Measurements from ENCODE around the gene CCKAR. TPM values are rescaled to one million over a fixed set of nuclear protein-coding genes. Genes with fewer than 3 reads are reported as not detected.
A peak's percentile ranks its signal among the peaks of the same experiment; 100 is the strongest.

The CCKAR gene
- total and polyA plus RNA-seq, 7 experiments from 2014 or later: not detected

DNA sequence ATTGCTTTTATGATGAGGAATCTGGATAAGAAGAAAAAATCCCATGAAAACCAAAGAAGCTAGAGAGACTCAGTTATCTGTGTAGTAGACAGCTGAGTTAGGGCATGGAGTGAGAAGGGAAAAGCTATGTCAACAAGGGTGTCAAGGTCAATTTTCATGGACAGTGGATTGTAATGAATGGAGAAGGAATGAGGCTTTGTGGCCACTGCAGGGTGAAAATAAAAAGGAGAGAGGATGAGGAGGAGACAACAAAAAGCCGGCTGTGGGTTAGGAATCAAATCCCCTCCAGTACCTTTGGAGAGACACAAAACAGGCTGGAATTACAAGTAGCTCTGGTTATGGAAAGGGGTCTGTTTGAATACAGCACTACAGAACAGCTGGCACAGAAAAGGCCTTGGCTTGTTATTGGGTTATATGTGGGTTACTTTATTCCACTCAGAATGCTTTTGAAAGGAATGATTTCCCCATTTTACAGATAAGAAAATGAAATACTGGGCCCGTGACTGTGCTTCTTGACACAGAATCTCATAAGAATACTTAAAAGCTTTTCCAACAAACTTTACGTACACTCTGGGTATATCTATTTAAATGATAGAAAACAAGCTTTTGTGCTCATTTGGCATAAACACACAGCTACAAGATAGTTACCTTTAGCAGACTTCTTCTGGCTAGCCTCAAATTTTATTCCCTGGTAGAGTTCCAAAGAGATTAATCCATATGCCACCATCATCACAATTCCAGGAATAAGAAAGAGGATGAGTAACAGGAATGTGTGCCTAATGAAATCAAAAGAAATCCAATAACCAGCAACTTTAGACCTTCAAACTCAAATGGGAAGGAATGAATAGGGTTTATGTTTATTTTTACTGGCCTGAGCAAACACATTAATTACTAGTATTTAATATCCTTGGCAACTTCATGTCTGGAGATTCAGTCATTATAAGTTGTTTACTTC, 7.5 kb downstream of the CCKAR start:
- no peak for DNase-seq
- intact Hi-C loops (cut with micrococcal nuclease): no loop called here
- no peaks in the 10 kb centered on the region for H3K36me3 ChIP-seq (ENCODE audit: control insufficient read depth in 2 of 3, insufficient read depth in 3 of 3, low read length in 3 of 3)
- Mint-ChIP-seq H3K4me3 (no peak overlapping the region), H3K4me1 (no peaks in the 10 kb centered on the region), H3K27me3 (peaks cover 0 to 8% (median 0%) of the 10 kb centered on the region in 5 donors), H3K9me3 (no peaks in the 10 kb centered on the region), H3K36me3 (no peaks in the 10 kb centered on the region), H3K27ac (peak overlapping the region in 1 of 9 donors; percentile 3)
- H3K27me3 ChIP-seq (ENCODE audit: control insufficient read depth in 2 of 2, insufficient read depth in 2 of 2, low read length in 2 of 2): no peaks in the 10 kb centered on the region
- POLR2A ChIA-PET: no interaction called here
- no peaks in the 10 kb centered on the region for H3K9me3 ChIP-seq (ENCODE audit: control insufficient read depth in 2 of 3, low read length in 3 of 3)
- H3K27ac ChIP-seq (ENCODE audit: low read depth, low read length): no peak overlapping the region
- CTCF ChIA-PET: no interaction called here
- no peaks in the 10 kb centered on the region for H3K4me1 ChIP-seq (ENCODE audit: control insufficient read depth in 2 of 2, insufficient read depth in 2 of 2, low read length in 2 of 2)
- ATAC-seq: no peak
- H3K4me3 ChIP-seq (ENCODE audit: low read length): no peak overlapping the region

DNA sequence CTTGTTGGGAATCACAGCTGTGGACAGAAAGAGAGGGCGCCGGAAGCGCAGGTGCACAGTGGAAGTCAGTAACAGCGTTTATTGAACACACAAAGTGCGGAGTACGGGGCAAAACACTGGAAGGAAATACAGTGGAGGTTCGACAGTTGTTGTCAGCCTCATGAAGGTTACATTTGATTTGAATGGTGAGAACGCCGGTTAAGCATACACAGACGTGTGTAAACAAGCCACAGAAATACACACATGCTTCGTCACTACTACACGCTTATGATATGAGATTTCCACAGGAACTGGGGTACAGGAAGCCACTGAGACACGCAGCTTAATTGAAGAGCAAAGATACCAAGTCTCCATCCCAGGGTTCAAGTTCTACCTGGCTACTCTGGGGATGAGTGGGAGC, 12.0 kb downstream of the CCKAR start:
- H3K9me3 ChIP-seq (ENCODE audit: control insufficient read depth in 2 of 3, low read length in 3 of 3): no peaks in the 10 kb centered on the region
- no peak overlapping the region for H3K27ac ChIP-seq (ENCODE audit: low read depth, low read length)
- no peak overlapping the region for H3K27ac Mint-ChIP-seq
- H3K4me1 ChIP-seq (ENCODE audit: control insufficient read depth in 2 of 2, insufficient read depth in 2 of 2, low read length in 2 of 2): no peaks in the 10 kb centered on the region
- intact Hi-C loops (cut with micrococcal nuclease): no loop called here
- no peaks in the 10 kb centered on the region for H3K27me3 ChIP-seq (ENCODE audit: control insufficient read depth in 2 of 2, insufficient read depth in 2 of 2, low read length in 2 of 2)
- H3K36me3 Mint-ChIP-seq: no peaks in the 10 kb centered on the region
- H3K4me3 ChIP-seq (ENCODE audit: low read length): no peak overlapping the region
- H3K9me3 Mint-ChIP-seq: no peaks in the 10 kb centered on the region
- DNase-seq (no peak), ATAC-seq (no peak)
- H3K4me1 Mint-ChIP-seq: no peaks in the 10 kb centered on the region
- POLR2A ChIA-PET: no interaction called here
- H3K27me3 Mint-ChIP-seq: peaks cover 0 to 5% (median 0%) of the 10 kb centered on the region in 5 donors
- no peaks in the 10 kb centered on the region for H3K36me3 ChIP-seq (ENCODE audit: control insufficient read depth in 2 of 3, insufficient read depth in 3 of 3, low read length in 3 of 3)
- no peak overlapping the region for H3K4me3 Mint-ChIP-seq
- CTCF ChIA-PET: no interaction called here

DNA sequence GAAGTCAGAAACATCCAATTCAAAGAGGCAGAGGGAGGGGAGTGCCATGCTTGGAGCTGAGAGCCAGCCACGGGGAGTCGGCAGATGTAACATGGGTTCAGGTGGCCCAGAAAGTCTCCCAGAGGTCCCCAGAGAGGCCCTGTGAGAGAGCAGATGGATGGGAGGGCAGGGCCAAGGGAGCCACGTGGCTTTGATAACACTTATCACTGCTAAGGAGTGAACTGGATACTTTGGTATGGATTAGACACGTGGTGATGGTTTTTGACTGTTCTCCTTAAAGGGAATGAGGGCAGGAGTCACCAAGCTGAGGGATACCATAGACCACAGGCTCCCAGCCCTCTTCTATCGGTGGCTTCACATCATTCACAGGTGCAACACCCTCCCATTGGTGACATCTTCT, 13.7 kb downstream of the CCKAR start:
- ATAC-seq (no peak), DNase-seq (no peak)
- H3K4me3 Mint-ChIP-seq: no peak overlapping the region
- no peaks in the 10 kb centered on the region for H3K9me3 ChIP-seq (ENCODE audit: control insufficient read depth in 2 of 3, low read length in 3 of 3)
- no peaks in the 10 kb centered on the region for H3K9me3 Mint-ChIP-seq
- no peaks in the 10 kb centered on the region for H3K4me1 ChIP-seq (ENCODE audit: control insufficient read depth in 2 of 2, insufficient read depth in 2 of 2, low read length in 2 of 2)
- H3K36me3 ChIP-seq (ENCODE audit: control insufficient read depth in 2 of 3, insufficient read depth in 3 of 3, low read length in 3 of 3): no peaks in the 10 kb centered on the region
- H3K27ac ChIP-seq (ENCODE audit: low read depth, low read length): no peak overlapping the region
- peaks cover 0 to 5% (median 0%) of the 10 kb centered on the region in 5 donors for H3K27me3 Mint-ChIP-seq
- no peaks in the 10 kb centered on the region for H3K36me3 Mint-ChIP-seq
- no peak overlapping the region for H3K4me3 ChIP-seq (ENCODE audit: low read length)
- H3K4me1 Mint-ChIP-seq: no peaks in the 10 kb centered on the region
- ChIA-PET CTCF (no interaction called here), POLR2A (no interaction called here)
- H3K27ac Mint-ChIP-seq: no peak overlapping the region
- intact Hi-C loops (cut with micrococcal nuclease): no loop called here
- no peaks in the 10 kb centered on the region for H3K27me3 ChIP-seq (ENCODE audit: control insufficient read depth in 2 of 2, insufficient read depth in 2 of 2, low read length in 2 of 2)

DNA sequence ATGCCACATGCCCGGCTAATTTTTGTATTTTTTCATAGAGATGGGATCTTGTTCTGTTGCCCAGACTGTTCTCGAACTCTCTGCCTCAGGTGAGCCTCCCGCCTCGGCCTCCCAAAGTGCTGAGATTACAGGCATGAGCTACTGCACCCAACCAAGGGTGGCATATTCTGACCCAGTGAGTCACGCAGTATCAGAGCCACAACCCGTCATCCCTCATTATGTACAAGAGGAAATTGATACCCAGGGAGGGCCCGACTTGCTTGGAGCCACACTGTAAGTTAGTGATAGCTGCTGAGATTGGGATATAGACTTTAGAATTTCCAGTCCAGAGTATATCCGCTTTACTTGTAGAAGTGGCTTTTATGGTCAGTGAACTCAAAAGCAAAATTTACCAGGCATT, 14.6 kb downstream of the CCKAR start:
- H3K27ac Mint-ChIP-seq: no peak overlapping the region
- no peaks in the 10 kb centered on the region for H3K4me1 Mint-ChIP-seq
- Histone ChIP-seq H3K27me3 (ENCODE audit: control insufficient read depth in 2 of 2, insufficient read depth in 2 of 2, low read length in 2 of 2) (no peaks in the 10 kb centered on the region), H3K27ac (ENCODE audit: low read depth, low read length) (no peak overlapping the region), H3K4me3 (ENCODE audit: low read length) (no peak overlapping the region), H3K36me3 (ENCODE audit: control insufficient read depth in 2 of 3, insufficient read depth in 3 of 3, low read length in 3 of 3) (no peaks in the 10 kb centered on the region), H3K9me3 (ENCODE audit: control insufficient read depth in 2 of 3, low read length in 3 of 3) (no peaks in the 10 kb centered on the region), H3K4me1 (ENCODE audit: control insufficient read depth in 2 of 2, insufficient read depth in 2 of 2, low read length in 2 of 2) (no peaks in the 10 kb centered on the region)
- H3K27me3 Mint-ChIP-seq: peaks cover 0 to 6% (median 0%) of the 10 kb centered on the region in 5 donors
- DNase-seq (no peak), ATAC-seq (no peak)
- ChIA-PET POLR2A (no interaction called here), CTCF (no interaction called here)
- intact Hi-C loops (cut with micrococcal nuclease): no loop called here
- H3K36me3 Mint-ChIP-seq: no peaks in the 10 kb centered on the region
- no peaks in the 10 kb centered on the region for H3K9me3 Mint-ChIP-seq
- H3K4me3 Mint-ChIP-seq: no peak overlapping the region

DNA sequence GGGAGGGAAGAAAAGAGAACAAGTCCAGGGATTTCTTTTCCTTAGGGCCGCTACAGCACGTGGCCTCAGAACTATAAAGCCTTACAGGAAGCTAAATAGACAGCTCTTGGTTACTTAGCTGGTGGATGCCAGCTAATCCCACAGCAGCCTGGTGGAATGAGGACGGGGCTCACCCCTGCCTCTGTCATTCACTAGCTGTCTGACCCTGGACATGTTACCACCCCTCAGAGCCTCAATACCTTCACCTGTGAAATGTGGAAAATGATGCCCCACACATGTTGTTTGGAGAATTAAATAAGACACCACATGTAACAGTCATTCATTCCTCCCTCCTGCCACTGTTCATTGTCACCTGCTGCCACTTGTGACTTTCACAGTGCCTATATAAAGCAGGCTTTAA, 15.7 kb downstream of the CCKAR start:
- Histone ChIP-seq H3K27me3 (ENCODE audit: control insufficient read depth in 2 of 2, insufficient read depth in 2 of 2, low read length in 2 of 2) (no peaks in the 10 kb centered on the region), H3K9me3 (ENCODE audit: control insufficient read depth in 2 of 3, low read length in 3 of 3) (no peaks in the 10 kb centered on the region), H3K36me3 (ENCODE audit: control insufficient read depth in 2 of 3, insufficient read depth in 3 of 3, low read length in 3 of 3) (no peaks in the 10 kb centered on the region), H3K4me1 (ENCODE audit: control insufficient read depth in 2 of 2, insufficient read depth in 2 of 2, low read length in 2 of 2) (no peaks in the 10 kb centered on the region), H3K4me3 (ENCODE audit: low read length) (no peak overlapping the region), H3K27ac (ENCODE audit: low read depth, low read length) (no peak overlapping the region)
- no peaks in the 10 kb centered on the region for H3K36me3 Mint-ChIP-seq
- no peaks in the 10 kb centered on the region for H3K4me1 Mint-ChIP-seq
- ChIA-PET CTCF (no interaction called here), POLR2A (no interaction called here)
- no peaks in the 10 kb centered on the region for H3K9me3 Mint-ChIP-seq
- DNase-seq (no peak), ATAC-seq (no peak)
- H3K27me3 Mint-ChIP-seq: peaks cover 0 to 6% (median 0%) of the 10 kb centered on the region in 5 donors
- H3K4me3 Mint-ChIP-seq: no peak overlapping the region
- intact Hi-C loops (cut with micrococcal nuclease): no loop called here
- H3K27ac Mint-ChIP-seq: no peak overlapping the region

DNA sequence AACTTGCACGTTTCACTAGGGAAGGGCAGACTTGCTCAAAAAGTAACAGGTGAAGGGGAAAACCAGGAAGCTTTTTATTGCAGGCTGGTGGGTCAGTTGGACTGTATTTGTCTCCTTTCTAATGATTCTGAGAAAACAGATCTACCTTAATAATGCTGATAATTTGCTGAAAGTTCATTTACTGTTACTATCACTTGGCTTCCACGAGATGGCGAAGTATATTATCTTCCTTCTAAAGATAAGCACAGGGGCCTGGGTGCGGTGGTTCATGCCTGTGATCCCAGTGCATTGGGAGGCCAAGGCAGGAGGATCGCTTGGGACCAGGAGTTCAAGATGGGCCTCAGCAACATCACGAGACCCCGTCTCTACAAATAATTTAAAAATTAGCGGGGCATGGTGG, 16.4 kb downstream of the CCKAR start:
- no peaks in the 10 kb centered on the region for H3K36me3 Mint-ChIP-seq
- no peaks in the 10 kb centered on the region for H3K9me3 Mint-ChIP-seq
- DNase-seq (no peak), ATAC-seq (no peak)
- no peaks in the 10 kb centered on the region for H3K36me3 ChIP-seq (ENCODE audit: control insufficient read depth in 2 of 3, insufficient read depth in 3 of 3, low read length in 3 of 3)
- ChIA-PET CTCF (no interaction called here), POLR2A (no interaction called here)
- no peak overlapping the region for H3K4me3 ChIP-seq (ENCODE audit: low read length)
- H3K27me3 Mint-ChIP-seq: peaks cover 0 to 6% (median 0%) of the 10 kb centered on the region in 5 donors
- H3K27me3 ChIP-seq (ENCODE audit: control insufficient read depth in 2 of 2, insufficient read depth in 2 of 2, low read length in 2 of 2): no peaks in the 10 kb centered on the region
- H3K4me1 Mint-ChIP-seq: no peaks in the 10 kb centered on the region
- no peak overlapping the region for H3K4me3 Mint-ChIP-seq
- H3K9me3 ChIP-seq (ENCODE audit: control insufficient read depth in 2 of 3, low read length in 3 of 3): no peaks in the 10 kb centered on the region
- H3K27ac ChIP-seq (ENCODE audit: low read depth, low read length): no peak overlapping the region
- H3K27ac Mint-ChIP-seq: no peak overlapping the region
- H3K4me1 ChIP-seq (ENCODE audit: control insufficient read depth in 2 of 2, insufficient read depth in 2 of 2, low read length in 2 of 2): no peaks in the 10 kb centered on the region
- intact Hi-C loops (cut with micrococcal nuclease): no loop called here

DNA sequence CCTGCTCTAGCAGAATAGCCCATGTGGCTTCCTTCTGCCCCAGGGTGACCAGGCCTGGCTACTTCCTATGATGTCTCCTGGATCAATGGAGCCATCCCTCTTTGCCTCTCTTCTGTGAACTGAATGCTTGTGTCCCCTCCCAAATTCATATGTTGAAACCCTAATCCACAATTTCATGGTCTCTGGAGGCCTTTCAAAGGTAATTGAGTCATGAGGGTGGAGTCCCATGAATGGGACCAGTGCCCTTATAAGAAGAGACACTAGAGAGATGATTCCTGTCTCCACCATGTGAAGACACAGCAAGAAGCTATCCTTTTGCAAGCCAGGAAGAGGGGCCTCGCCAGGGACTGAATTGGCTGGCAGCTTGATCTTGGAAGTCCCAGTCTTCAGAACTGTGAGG, 18.4 kb downstream of the CCKAR start:
- Mint-ChIP-seq H3K27ac (no peak overlapping the region), H3K4me3 (no peak overlapping the region), H3K4me1 (peaks cover 0 to 2% (median 0%) of the 10 kb centered on the region in 7 donors), H3K9me3 (no peaks in the 10 kb centered on the region), H3K27me3 (peaks cover 0 to 12% (median 4%) of the 10 kb centered on the region in 5 donors), H3K36me3 (no peaks in the 10 kb centered on the region)
- no peaks in the 10 kb centered on the region for H3K27me3 ChIP-seq (ENCODE audit: control insufficient read depth in 2 of 2, insufficient read depth in 2 of 2, low read length in 2 of 2)
- intact Hi-C loops (cut with micrococcal nuclease): no loop called here
- ChIA-PET CTCF (no interaction called here), POLR2A (interaction anchor here (0.7 kb wide), 1 partner anchor 153 kb away, joined by 3 read pairs; no protein-coding TSS in a partner anchor)
- no peaks in the 10 kb centered on the region for H3K4me1 ChIP-seq (ENCODE audit: control insufficient read depth in 2 of 2, insufficient read depth in 2 of 2, low read length in 2 of 2)
- DNase-seq (no peak), ATAC-seq (no peak)
- no peak overlapping the region for H3K4me3 ChIP-seq (ENCODE audit: low read length)
- H3K9me3 ChIP-seq (ENCODE audit: control insufficient read depth in 2 of 3, low read length in 3 of 3): no peaks in the 10 kb centered on the region
- no peak overlapping the region for H3K27ac ChIP-seq (ENCODE audit: low read depth, low read length)
- no peaks in the 10 kb centered on the region for H3K36me3 ChIP-seq (ENCODE audit: control insufficient read depth in 2 of 3, insufficient read depth in 3 of 3, low read length in 3 of 3)
